H9 (cell line): Measurements from ENCODE around the gene EFCAB10. TPM values are rescaled to one million over a fixed set of nuclear protein-coding genes. Genes with fewer than 3 reads are reported as not detected.

Experiments
- DNase-seq: peaks from one replicate; pipeline ENCODE4 v3.0.0-alpha.2; 2017
- H2AFZ ChIP-seq: one replicate; pipeline ENCODE4 v1.6.1; 2013; ENCODE audit warnings: mild to moderate bottlenecking, low read length, control low read depth, moderate library complexity
- H2AK5ac ChIP-seq: 2 replicates; pipeline ENCODE4 v1.6.1; 2013; ENCODE audit warnings: low read length, control low read depth, mixed read lengths; ENCODE audit not compliant: insufficient read length
- H2BK120ac ChIP-seq: one replicate; pipeline ENCODE4 v1.6.1; 2013; ENCODE audit warnings: low read depth, mild to moderate bottlenecking, low read length, control low read depth, inconsistent platforms; ENCODE audit not compliant: poor library complexity, severe bottlenecking
- H2BK12ac ChIP-seq: 2 replicates; pipeline ENCODE4 v1.6.1; 2013; ENCODE audit warnings: low read length, control low read depth, mixed read lengths, low read depth; ENCODE audit not compliant: insufficient read length
- H2BK15ac ChIP-seq: 2 replicates; pipeline ENCODE4 v1.6.1; 2013; ENCODE audit warnings: low read depth, low read length, control low read depth
- H2BK20ac ChIP-seq: one replicate; pipeline ENCODE4 v1.6.1; 2013; ENCODE audit warnings: low read depth, mild to moderate bottlenecking, low read length, control low read depth, inconsistent platforms; ENCODE audit not compliant: poor library complexity, severe bottlenecking
- H2BK5ac ChIP-seq: 2 replicates; pipeline ENCODE4 v1.6.1; 2013; ENCODE audit warnings: low read length, control low read depth, mixed read lengths; ENCODE audit not compliant: insufficient read length
- H3K14ac ChIP-seq: 2 replicates; pipeline ENCODE4 v1.6.1; 2013; ENCODE audit warnings: low read length, control low read depth; ENCODE audit not compliant: insufficient read depth
- H3K18ac ChIP-seq: 2 replicates; pipeline ENCODE4 v1.6.1; 2013; ENCODE audit warnings: low read depth, mild to moderate bottlenecking, mixed read lengths, low read length, control low read depth; ENCODE audit not compliant: insufficient read length
- H3K23ac ChIP-seq: 2 replicates; pipeline ENCODE4 v1.6.1; 2013; ENCODE audit warnings: low read length, control low read depth, mixed read lengths, low read depth; ENCODE audit not compliant: insufficient read length
- H3K23me2 ChIP-seq: 2 replicates; pipeline ENCODE4 v1.6.1; 2013; ENCODE audit warnings: low read depth, mild to moderate bottlenecking, mixed read lengths, low read length, control low read depth; ENCODE audit not compliant: insufficient read length, poor library complexity, severe bottlenecking
- H3K27ac ChIP-seq: 2 replicates; pipeline ENCODE4 v1.5.1; 2013; ENCODE audit warnings: low read length, control low read depth, mixed read lengths, low read depth; ENCODE audit not compliant: insufficient read length
- H3K27me3 ChIP-seq: 2 replicates; pipeline ENCODE4 v1.6.1; 2013; ENCODE audit warnings: low read length, control low read depth, inconsistent platforms; ENCODE audit not compliant: insufficient read depth
- H3K4ac ChIP-seq: 2 replicates; pipeline ENCODE4 v1.6.1; 2013; ENCODE audit warnings: low read depth, mild to moderate bottlenecking, control low read depth, inconsistent platforms, low read length, moderate library complexity
- H3K4me1 ChIP-seq: 2 replicates; pipeline ENCODE4 v1.6.1; 2013; ENCODE audit warnings: low read length, control low read depth, inconsistent platforms; ENCODE audit not compliant: insufficient read depth
- H3K4me2 ChIP-seq: 2 replicates; pipeline ENCODE4 v1.6.1; 2013; ENCODE audit warnings: low read length, control low read depth, mixed read lengths; ENCODE audit not compliant: insufficient read length, insufficient read depth
- H3K56ac ChIP-seq: 2 replicates; pipeline ENCODE4 v1.6.1; 2013; ENCODE audit warnings: low read depth, mild to moderate bottlenecking, mixed read lengths, low read length, control low read depth; ENCODE audit not compliant: insufficient read length
- H3K79me1 ChIP-seq: 2 replicates; pipeline ENCODE4 v1.6.1; 2013; ENCODE audit warnings: low read depth, mild to moderate bottlenecking, moderate library complexity, low read length, control low read depth, inconsistent platforms; ENCODE audit not compliant: insufficient read depth, poor library complexity, severe bottlenecking
- H3K79me2 ChIP-seq: 2 replicates; pipeline ENCODE4 v1.6.1; 2013; ENCODE audit warnings: low read length, control low read depth, inconsistent platforms; ENCODE audit not compliant: insufficient read depth
- H3K9ac ChIP-seq: 2 replicates; pipeline ENCODE4 v1.6.1; 2013; ENCODE audit warnings: low read length, control low read depth, mixed read lengths; ENCODE audit not compliant: insufficient read length; ENCODE audit errors: extremely low read depth
- H3K9me3 ChIP-seq: one replicate; pipeline ENCODE4 v1.6.1; 2013; ENCODE audit warnings: low read depth, low read length, inconsistent platforms; ENCODE audit not compliant: control insufficient read depth
- H3T11ph ChIP-seq: one replicate; pipeline ENCODE4 v1.6.1; 2013; ENCODE audit warnings: mild to moderate bottlenecking, low read length, control low read depth, inconsistent platforms
- H4K20me1 ChIP-seq: one replicate; pipeline ENCODE4 v1.6.1; 2013; ENCODE audit not compliant: control insufficient read depth, insufficient read length, insufficient read depth
- H4K5ac ChIP-seq: 2 replicates; pipeline ENCODE4 v1.6.1; 2013; ENCODE audit warnings: low read depth, mild to moderate bottlenecking, mixed read lengths, low read length, control low read depth; ENCODE audit not compliant: insufficient read length
- H4K8ac ChIP-seq: replicated peaks from 2 replicates; pipeline ENCODE4 v1.6.1; 2013; ENCODE audit warnings: low read length, control low read depth, mixed read lengths, low read depth; ENCODE audit not compliant: insufficient read length
- H4K91ac ChIP-seq: 2 replicates; pipeline ENCODE4 v1.6.1; 2013; ENCODE audit warnings: low read depth, mild to moderate bottlenecking, moderate library complexity, mixed read lengths, low read length, control low read depth; ENCODE audit not compliant: insufficient read length
- H3K27ac Mint-ChIP-seq, 3 experiments: 2 replicates in 2 of 3; 3 replicates in 1 of 3; pipeline ENCODE4 v1.8.0; 2020 to 2021; ENCODE audit warnings: mixed read lengths in 3 of 3, mild to moderate bottlenecking in 1 of 3, moderate library complexity in 1 of 3
- H3K27me3 Mint-ChIP-seq: 2 replicates; pipeline ENCODE4 v1.8.0; 2021; ENCODE audit warnings: low read depth, mild to moderate bottlenecking, moderate library complexity, mixed read lengths
- H3K36me3 Mint-ChIP-seq, 3 experiments: 2 replicates in 2 of 3; 3 replicates in 1 of 3; pipeline ENCODE4 v1.8.0; 2020 to 2021; ENCODE audit warnings: low read depth in 3 of 3, mixed read lengths in 3 of 3; ENCODE audit not compliant: insufficient read depth in 1 of 3
- H3K4me1 Mint-ChIP-seq, 2 experiments: 2 replicates each; pipeline ENCODE4 v1.8.0; 2020; ENCODE audit warnings: mixed read lengths in 2 of 2
- H3K4me3 Mint-ChIP-seq, 2 experiments: 2 replicates in 1 of 2; 3 replicates in 1 of 2; pipeline ENCODE4 v1.8.0; 2020 to 2021; ENCODE audit warnings: mild to moderate bottlenecking in 2 of 2, mixed read lengths in 2 of 2, moderate library complexity in 1 of 2
- H3K9me3 Mint-ChIP-seq, 2 experiments: 2 replicates in 1 of 2; 3 replicates in 1 of 2; pipeline ENCODE4 v1.8.0; 2020; ENCODE audit warnings: mild to moderate bottlenecking in 2 of 2, mixed read lengths in 2 of 2, moderate library complexity in 1 of 2
- CTCF ChIP-seq: fragments of 200-600 bp; sonication (generic); conservative IDR thresholded peaks from 3 replicates; pipeline ENCODE4 v1.8.0; 2021; ENCODE audit warnings: antibody characterized with exemption, mild to moderate bottlenecking
- WGBS: extraction: QIAGEN DNeasy Blood & Tissue Kit; methylation state at CpG from one replicate; pipeline ENCODE4 v1.1.7; 2013; ENCODE audit warnings: missing lambda C conversion rate, low lambda C conversion rate, mixed read lengths; ENCODE audit not compliant: insufficient read length; ENCODE audit errors: extremely low coverage; 5-methylcytosine and 5-hydroxymethylcytosine counted together
- total RNA-seq: library from RNA; stranded (reverse); gene quantifications from 2 replicates; pipeline ENCODE4 v1.2.1, GENCODE V29; 2021

Gene EFCAB10
- total RNA-seq, 1 experiment from 2014 or later: 1.5 TPM

- no peak overlapping the region for H3T11ph ChIP-seq
- H4K91ac ChIP-seq: peak overlapping the region; percentile 66
- no peaks in the 10 kb centered on the region for H4K20me1 ChIP-seq
- no peaks in the 10 kb centered on the region for H3K9me3 Mint-ChIP-seq
- no CpG with 5 or more reads among the region's 14 CpGs for WGBS
- H2BK15ac ChIP-seq: no peak overlapping the region
- H3K27ac ChIP-seq: no peak overlapping the region
- no peak overlapping the region for H2AK5ac ChIP-seq
- no peak overlapping the region for H3K18ac ChIP-seq
- H2BK12ac ChIP-seq: no peak overlapping the region
- H2BK5ac ChIP-seq: no peak overlapping the region
- no peak for TF ChIP-seq CTCF
- H3K4ac ChIP-seq: no peak overlapping the region
- H4K5ac ChIP-seq: no peak overlapping the region
- H3K79me1 ChIP-seq: no peaks in the 10 kb centered on the region
- H3K14ac ChIP-seq: 0 out of 2 replicates have a peak overlapping the region, but pooled peaks have one; percentile 55
- no peak overlapping the region for H3K4me2 ChIP-seq
- H2AFZ ChIP-seq: no peak overlapping the region
- no peaks in the 10 kb centered on the region; a peak in 2 of 7 replicates for H3K36me3 Mint-ChIP-seq
- peak; percentile 45 for DNase-seq
- no peaks in the 10 kb centered on the region for H3K79me2 ChIP-seq
- no peaks in the 10 kb centered on the region for H3K9me3 ChIP-seq
- H3K4me1 ChIP-seq: peaks cover 11% of the 10 kb centered on the region; the same call in 1 of the 2 replicates
- H4K8ac ChIP-seq: no peak overlapping the region
- H2BK120ac ChIP-seq: no peak overlapping the region
- H3K27me3 Mint-ChIP-seq: no peaks in the 10 kb centered on the region
- H3K27ac Mint-ChIP-seq: peak overlapping the region; percentile 3 to 21 (median 8); a peak in 1 of 7 replicates
- no peaks in the 10 kb centered on the region for H3K27me3 ChIP-seq
- no peak overlapping the region for H3K4me3 Mint-ChIP-seq
- H3K23me2 ChIP-seq: no peaks in the 10 kb centered on the region
- peaks cover 25 to 26% of the 10 kb centered on the region in 2 experiments for H3K4me1 Mint-ChIP-seq
- no peak overlapping the region for H2BK20ac ChIP-seq
- no peak overlapping the region for H3K56ac ChIP-seq
- H3K23ac ChIP-seq: no peak overlapping the region
- H3K9ac ChIP-seq: no peak overlapping the region
These were observed 19.6 kb upstream of the EFCAB10 start for GRCh38 chr7:105600720-105601550.
